AG04449 (cell line): ENCODE results near the gene MOB2.

Source experiments
- CTCF ChIA-PET: fragments of 350-600 bp; formaldehyde crosslinking; extraction: SDS; loops from one replicate; lab custom pipeline; 2021; ENCODE audit warnings: antibody characterized with exemption; lab: Yijun Ruan, JAX
- POLR2A ChIA-PET: fragments of 400-600, 350-600 bp; formaldehyde crosslinking; extraction: SDS; loops from one replicate; lab custom pipeline; 2020; ENCODE audit warnings: antibody characterized with exemption, inconsistent platforms; lab: Yijun Ruan, JAX
- DNase-seq: peaks from one replicate; pipeline ENCODE4 v3.0.0-alpha.2; 2010; ENCODE audit warnings: low read depth, low spot score
- H3K4me3 ChIP-seq: 2 replicates; pipeline ENCODE4 v1.5.1; 2011; ENCODE audit warnings: low read depth, mild to moderate bottlenecking, control low read depth, low read length
- CTCF ChIP-seq: IDR thresholded peaks from one replicate; pipeline ENCODE4 v1.5.1; 2011; ENCODE audit warnings: mild to moderate bottlenecking, moderate library complexity, low read length, control low read depth, inconsistent platforms; ENCODE audit not compliant: insufficient read depth; ENCODE audit errors: missing control alignments

The MOB2 gene

GRCh38 chr11:1443737-1444136, 42.8 kb downstream of the MOB2 start:
- no peak for TF ChIP-seq CTCF
- DNase-seq: no peak
- ChIA-PET CTCF (no interaction called here), POLR2A (no interaction called here)
- H3K4me3 ChIP-seq: no peak overlapping the region

GRCh38 chr11:1442807-1443366, 43.7 kb downstream of the MOB2 start:
- no peak overlapping the region for H3K4me3 ChIP-seq
- ChIA-PET CTCF (no interaction called here), POLR2A (no interaction called here)
- no peak for TF ChIP-seq CTCF
- no peak for DNase-seq

- ChIA-PET POLR2A (no interaction called here), CTCF (no interaction called here)
- no peak overlapping the region for H3K4me3 ChIP-seq
- no peak for TF ChIP-seq CTCF
- no peak for DNase-seq
These were observed 44.4 kb downstream of the MOB2 start for GRCh38 chr11:1442163-1442562.

- ChIA-PET POLR2A (no interaction called here), CTCF (interaction anchor here (0.9 kb wide), 1 partner anchor 75 kb away, joined by 3 read pairs; no protein-coding TSS in a partner anchor)
- DNase-seq: no peak
- TF ChIP-seq CTCF: no peak
- H3K4me3 ChIP-seq: no peak overlapping the region
These were observed 46.1 kb downstream of the MOB2 start for GRCh38 chr11:1440496-1440895.

- CTCF ChIA-PET: interaction anchor here (0.9 kb wide), 1 partner anchor 75 kb away, joined by 3 read pairs; no protein-coding TSS in a partner anchor
- TF ChIP-seq CTCF: no peak
- POLR2A ChIA-PET: no interaction called here
- no peak for DNase-seq
- H3K4me3 ChIP-seq: no peak overlapping the region
These were observed 46.5 kb downstream of the MOB2 start for GRCh38 chr11:1440066-1440465.

GRCh38 chr11:1439341-1439740, 47.2 kb downstream of the MOB2 start:
- POLR2A ChIA-PET: no interaction called here
- TF ChIP-seq CTCF: no peak
- DNase-seq: no peak
- no peak overlapping the region for H3K4me3 ChIP-seq
- CTCF ChIA-PET: no interaction called here
